ENCODE results near the gene CREBL2.
A peak's percentile ranks its signal among the peaks of the same experiment; 100 is the strongest.
"Not testable (repeated sequence)": the region's sequence is repeated elsewhere in the genome, so short reads cannot be mapped to it uniquely, and the experiment has no call there.

The CREBL2 gene

DNA sequence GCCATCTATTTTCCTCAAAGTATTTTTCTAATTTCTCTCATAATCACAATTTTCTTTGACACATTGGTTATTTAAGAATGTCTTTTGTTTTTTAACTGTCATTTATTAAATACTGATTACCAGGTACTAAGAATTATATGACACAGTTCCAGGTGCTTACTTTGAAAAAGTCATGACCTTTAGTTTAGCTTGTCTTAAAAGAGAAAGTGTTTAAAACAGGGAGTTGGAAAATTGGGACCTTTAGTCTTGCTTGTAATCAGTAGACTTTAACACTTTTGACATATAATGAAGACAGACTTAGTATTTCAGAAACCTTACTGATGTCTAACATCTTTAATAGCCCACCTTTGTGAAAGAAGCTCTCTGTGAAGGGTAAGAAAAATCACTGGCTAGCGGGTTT, 19.2 kb downstream of the CREBL2 start:
- DNase-seq (no peak), ATAC-seq (replicated peaks) (no peak)
- no peaks in the 10 kb centered on the region for H3K9me3 Mint-ChIP-seq
- H3K27me3 Mint-ChIP-seq, result no peaks in the 10 kb centered on the region
- H3K4me3 Mint-ChIP-seq, result no peak overlapping the region
- peaks cover 3 to 4% of the 10 kb centered on the region in 2 donors for H3K36me3 Mint-ChIP-seq
- no peak overlapping the region for H3K27ac Mint-ChIP-seq
- H3K4me1 Mint-ChIP-seq, result peaks cover 15 to 42% of the 10 kb centered on the region in 2 donors

DNA sequence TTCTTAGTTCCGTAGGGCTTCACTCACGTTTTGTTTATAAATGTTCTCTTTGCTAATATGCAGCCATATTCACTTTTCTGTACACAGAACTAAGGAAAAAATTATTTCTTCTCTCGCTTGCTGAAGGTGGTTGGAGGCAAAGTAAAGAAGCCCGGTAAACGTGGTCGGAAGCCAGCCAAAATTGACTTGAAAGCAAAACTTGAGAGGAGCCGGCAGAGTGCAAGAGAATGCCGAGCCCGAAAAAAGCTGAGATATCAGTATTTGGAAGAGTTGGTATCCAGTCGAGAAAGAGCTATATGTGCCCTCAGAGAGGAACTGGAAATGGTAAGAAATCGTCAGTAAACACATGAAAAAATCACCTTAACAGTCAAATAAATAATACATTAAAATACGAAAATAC, 24.0 kb downstream of the CREBL2 start:
- H3K4me3 Mint-ChIP-seq, result no peak overlapping the region
- DNase-seq (no peak), ATAC-seq (replicated peaks) (no peak)
- peaks cover 22 to 36% of the 10 kb centered on the region in 2 donors for H3K36me3 Mint-ChIP-seq
- H3K27me3 Mint-ChIP-seq, result no peaks in the 10 kb centered on the region
- peaks cover 12 to 22% of the 10 kb centered on the region in 2 donors for H3K4me1 Mint-ChIP-seq
- no peak overlapping the region for H3K27ac Mint-ChIP-seq
- peaks cover 5 to 6% of the 10 kb centered on the region in 2 donors for H3K9me3 Mint-ChIP-seq

DNA sequence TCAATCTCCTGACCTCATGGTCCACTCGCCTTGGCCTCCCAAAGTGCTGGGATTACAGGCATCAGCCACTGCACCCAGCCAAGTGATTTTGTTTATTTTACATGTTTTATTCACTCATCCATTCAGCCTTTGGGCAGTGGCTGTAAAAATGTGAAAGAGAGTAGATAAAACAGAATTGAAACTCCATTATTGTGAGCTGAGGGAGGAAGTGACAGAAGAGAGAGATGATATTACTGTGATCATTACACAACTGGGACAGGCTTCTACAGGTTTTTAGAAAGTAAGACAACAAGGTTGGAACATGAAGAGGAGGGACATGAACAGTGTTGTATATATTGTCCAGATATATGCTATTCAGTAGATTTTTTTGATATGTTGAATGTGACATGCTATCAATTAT, 25.0 kb downstream of the CREBL2 start:
- H3K4me3 Mint-ChIP-seq, result no peak overlapping the region
- ATAC-seq (replicated peaks) (peak; percentile 95 to 98), DNase-seq (no peak)
- peaks cover 5 to 6% of the 10 kb centered on the region in 2 donors for H3K9me3 Mint-ChIP-seq
- H3K36me3 Mint-ChIP-seq, result peaks cover 24 to 39% of the 10 kb centered on the region in 2 donors
- peak overlapping the region; percentile 3 for H3K27ac Mint-ChIP-seq
- no peaks in the 10 kb centered on the region for H3K27me3 Mint-ChIP-seq
- H3K4me1 Mint-ChIP-seq, result peaks cover 5 to 14% of the 10 kb centered on the region in 2 donors

DNA sequence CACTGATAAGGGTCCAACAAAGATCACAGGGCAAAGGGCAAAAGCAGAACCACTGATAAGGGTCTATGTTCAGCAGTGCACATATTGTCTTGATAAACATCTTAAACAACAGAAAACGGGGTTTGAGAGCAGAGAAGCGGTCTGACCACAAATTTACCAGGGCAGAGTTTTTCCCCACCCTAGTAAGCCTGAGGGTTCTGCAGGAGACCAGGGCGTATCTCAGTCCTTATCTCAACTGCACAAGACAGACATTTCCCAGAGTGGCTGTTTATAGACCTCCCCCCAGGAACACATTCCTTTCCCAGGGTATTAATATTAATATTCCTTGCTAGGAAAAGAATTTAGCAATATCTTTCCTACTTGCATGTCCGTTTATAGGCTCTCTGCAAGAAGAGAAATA, 28.3 kb downstream of the CREBL2 start:
- not testable (repeated sequence) for H3K4me3 Mint-ChIP-seq; H3K27me3 Mint-ChIP-seq; H3K27ac Mint-ChIP-seq; H3K4me1 Mint-ChIP-seq; DNase-seq; ATAC-seq (replicated peaks); H3K9me3 Mint-ChIP-seq
- H3K36me3 Mint-ChIP-seq, result peaks cover 33 to 45% of the 10 kb centered on the region in 2 donors

DNA sequence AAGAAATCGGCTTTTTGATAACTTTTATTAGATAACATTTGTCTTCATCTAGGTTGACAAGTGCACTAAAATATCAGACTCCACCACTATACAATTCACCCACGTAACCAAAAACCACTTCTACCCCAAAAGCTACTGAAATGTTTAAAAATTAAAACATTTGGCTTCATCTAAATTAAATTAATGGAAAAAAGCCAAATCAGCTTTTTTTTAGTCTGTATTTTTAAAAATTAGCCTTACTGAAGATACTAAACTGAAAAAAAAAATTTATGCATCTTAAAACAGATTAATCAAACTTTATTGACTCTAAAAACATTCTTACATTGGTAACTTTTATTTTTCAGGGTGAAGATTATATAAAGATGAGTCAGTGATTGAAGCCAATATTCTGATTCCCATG, 30.0 kb downstream of the CREBL2 start:
- ATAC-seq (replicated peaks) (no peak), DNase-seq (no peak)
- Mint-ChIP-seq H3K4me3 (no peak overlapping the region), H3K27ac (no peak overlapping the region), H3K36me3 (peaks cover 32 to 44% of the 10 kb centered on the region in 2 donors), H3K27me3 (no peaks in the 10 kb centered on the region), H3K9me3 (peaks cover 5 to 6% of the 10 kb centered on the region in 2 donors), H3K4me1 (peaks cover 12 to 18% of the 10 kb centered on the region in 2 donors)

GRCh38 chr12:12642916-12643315, 31.2 kb downstream of the CREBL2 start:
- DNase-seq (no peak), ATAC-seq (replicated peaks) (no peak)
- Mint-ChIP-seq H3K27me3 (no peaks in the 10 kb centered on the region), H3K36me3 (peaks cover 36 to 46% of the 10 kb centered on the region in 2 donors), H3K27ac (no peak overlapping the region), H3K4me3 (no peak overlapping the region), H3K4me1 (peaks cover 12 to 18% of the 10 kb centered on the region in 2 donors), H3K9me3 (peaks cover 14 to 15% of the 10 kb centered on the region in 2 donors)

DNA sequence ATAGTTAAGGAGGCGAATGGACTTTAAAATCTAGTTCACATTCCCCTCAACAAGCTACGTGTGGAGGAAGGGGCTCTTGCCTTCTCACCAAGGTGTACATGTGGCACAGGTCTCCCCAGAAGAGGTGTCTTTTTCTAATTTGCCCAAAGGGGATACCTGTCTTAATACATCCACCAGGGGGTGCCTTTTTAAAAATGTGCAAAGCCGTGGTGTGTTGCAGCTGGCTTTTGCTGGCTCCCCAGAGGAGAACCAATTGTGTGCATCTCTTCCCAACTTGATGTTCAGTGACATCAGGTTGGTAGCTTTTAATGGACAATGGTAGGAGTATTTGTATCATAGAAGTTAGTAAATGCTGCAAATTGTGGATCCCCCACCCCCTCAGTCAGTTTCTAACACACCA, 33.8 kb downstream of the CREBL2 start:
- DNase-seq, result peak; percentile 17
- H3K36me3 Mint-ChIP-seq, result peaks cover 28 to 43% of the 10 kb centered on the region in 2 donors

GRCh38 chr12:12645968-12646367, 34.3 kb downstream of the CREBL2 start:
- not testable (repeated sequence) for DNase-seq

More for the DNA sequence above, 33.8 kb downstream of the CREBL2 start:
- Mint-ChIP-seq H3K27me3 (no peaks in the 10 kb centered on the region), H3K4me3 (peak overlapping the region in 1 of 2 donors; percentile 32), H3K9me3 (peaks cover 22 to 26% of the 10 kb centered on the region in 2 donors), H3K27ac (peak overlapping the region; percentile 20), H3K4me1 (peaks cover 12 to 18% of the 10 kb centered on the region in 2 donors)
- peak; percentile 77 to 84 for ATAC-seq (replicated peaks)

GRCh38 chr12:12646483-12647072, 34.9 kb downstream of the CREBL2 start:
- H3K4me3 Mint-ChIP-seq, result no peak overlapping the region
- no peak for DNase-seq

More at GRCh38 chr12:12645968-12646367, 34.3 kb downstream of the CREBL2 start:
- H3K36me3 Mint-ChIP-seq, result peaks cover 25 to 38% of the 10 kb centered on the region in 2 donors
- ATAC-seq (replicated peaks), result peak; percentile 94 to 97
- H3K27ac Mint-ChIP-seq, result peak overlapping the region; percentile 62
- H3K27me3 Mint-ChIP-seq, result not testable (repeated sequence)
- peak overlapping the region; percentile 16 to 32 for H3K4me3 Mint-ChIP-seq
- H3K4me1 Mint-ChIP-seq, result peaks cover 12 to 18% of the 10 kb centered on the region in 2 donors
- peaks cover 24 to 26% of the 10 kb centered on the region in 2 donors for H3K9me3 Mint-ChIP-seq

DNA sequence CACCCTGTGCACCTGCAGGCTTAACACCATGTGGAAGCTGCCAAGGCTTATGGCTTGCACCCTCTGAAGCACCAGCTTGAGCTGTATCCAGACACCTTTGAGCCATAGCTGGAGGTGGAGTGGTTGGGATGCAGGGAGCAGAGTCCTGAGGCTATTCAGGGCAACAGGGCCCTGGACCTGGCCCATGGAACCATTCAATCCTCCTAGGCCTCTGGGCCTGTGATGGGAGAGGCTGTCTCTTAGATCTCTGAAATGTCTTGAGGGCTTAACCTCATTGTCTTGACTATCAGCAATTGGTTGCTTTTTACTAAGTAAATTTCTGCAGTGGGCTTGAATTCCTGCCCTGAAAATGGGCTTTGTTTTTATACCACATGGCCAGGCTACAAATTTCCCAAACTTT, 36.6 kb downstream of the CREBL2 start:
- Mint-ChIP-seq H3K4me1 (peaks cover 12 to 18% of the 10 kb centered on the region in 2 donors), H3K36me3 (peaks cover 20 to 33% of the 10 kb centered on the region in 2 donors), H3K9me3 (peaks cover 24 to 26% of the 10 kb centered on the region in 2 donors), H3K4me3 (no peak overlapping the region), H3K27ac (peak overlapping the region; percentile 25), H3K27me3 (no peaks in the 10 kb centered on the region)
- ATAC-seq (replicated peaks) (no peak), DNase-seq (no peak)

More at GRCh38 chr12:12646483-12647072, 34.9 kb downstream of the CREBL2 start:
- peaks cover 12 to 18% of the 10 kb centered on the region in 2 donors for H3K4me1 Mint-ChIP-seq
- H3K36me3 Mint-ChIP-seq, result peaks cover 25 to 38% of the 10 kb centered on the region in 2 donors
- no peak overlapping the region for H3K27ac Mint-ChIP-seq
- peaks cover 24 to 26% of the 10 kb centered on the region in 2 donors for H3K9me3 Mint-ChIP-seq
- H3K27me3 Mint-ChIP-seq, result no peaks in the 10 kb centered on the region
- no peak for ATAC-seq (replicated peaks)

DNA sequence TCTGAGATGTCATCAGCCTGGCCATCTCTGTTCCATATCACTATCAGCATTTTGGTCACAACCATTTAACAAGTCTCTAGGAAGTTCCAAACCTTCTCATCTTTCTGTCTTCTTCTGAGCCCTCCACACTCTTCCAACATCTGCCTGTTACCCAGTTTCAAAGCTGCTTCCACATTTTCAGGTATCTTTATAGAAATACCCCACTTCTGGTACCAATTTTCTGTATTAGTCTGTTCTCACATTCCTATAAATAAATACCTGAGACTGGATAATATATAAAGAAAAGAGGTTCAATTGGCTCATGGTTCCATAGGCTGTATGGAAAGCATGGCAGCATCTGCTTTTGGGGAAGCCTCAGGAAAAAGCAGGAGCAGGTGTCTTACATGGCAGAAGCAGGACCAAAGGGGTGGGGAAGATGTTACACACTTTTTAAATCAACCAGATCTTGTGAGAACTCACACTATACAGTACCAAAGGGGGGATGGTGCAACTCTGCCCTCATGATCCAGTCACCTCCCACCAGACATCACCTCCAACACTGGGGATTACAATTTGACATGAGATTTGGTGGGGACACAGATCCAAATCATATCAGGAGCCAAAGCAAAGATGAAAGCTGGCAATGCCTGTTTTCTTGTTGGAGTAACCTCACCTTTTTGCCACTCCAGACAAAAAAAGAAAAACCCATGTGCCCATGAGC, 37.4 kb downstream of the CREBL2 start:
- ATAC-seq (replicated peaks) (no peak), DNase-seq (no peak)
- H3K9me3 Mint-ChIP-seq, result peaks cover 24 to 26% of the 10 kb centered on the region in 2 donors
- peaks cover 18 to 32% of the 10 kb centered on the region in 2 donors for H3K36me3 Mint-ChIP-seq
- H3K4me1 Mint-ChIP-seq, result peaks cover 12 to 18% of the 10 kb centered on the region in 2 donors
- no peaks in the 10 kb centered on the region for H3K27me3 Mint-ChIP-seq
- peak overlapping the region; percentile 9 for H3K27ac Mint-ChIP-seq
- H3K4me3 Mint-ChIP-seq, result no peak overlapping the region

DNA sequence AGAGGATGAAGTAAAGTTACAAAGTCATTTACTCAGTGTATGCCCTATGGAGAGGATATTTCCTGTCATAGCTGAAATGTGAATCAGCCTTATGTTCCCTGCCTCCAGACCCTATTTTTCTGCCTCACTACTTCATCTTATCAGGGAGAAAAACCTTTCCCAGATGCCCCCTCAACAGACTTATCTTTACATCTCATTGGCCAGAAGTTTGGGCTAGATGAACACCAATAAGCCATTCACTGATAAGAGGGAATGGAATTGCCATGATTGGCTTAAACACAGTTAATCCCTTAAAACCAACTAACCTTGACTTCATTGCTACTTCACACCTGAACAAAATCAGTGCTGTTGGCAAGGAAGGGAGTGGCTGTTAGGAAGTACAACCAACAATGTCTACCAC, 40.1 kb downstream of the CREBL2 start:
- peaks cover 23 to 26% of the 10 kb centered on the region in 2 donors for H3K9me3 Mint-ChIP-seq
- H3K4me1 Mint-ChIP-seq, result peaks cover 4 to 11% of the 10 kb centered on the region in 2 donors
- H3K36me3 Mint-ChIP-seq, result peaks cover 15 to 25% of the 10 kb centered on the region in 2 donors
- no peaks in the 10 kb centered on the region for H3K27me3 Mint-ChIP-seq
- no peak overlapping the region for H3K27ac Mint-ChIP-seq
- no peak overlapping the region for H3K4me3 Mint-ChIP-seq
- ATAC-seq (replicated peaks), result no peak
- no peak for DNase-seq

GRCh38 chr12:12652704-12653103, 41.0 kb downstream of the CREBL2 start:
- Mint-ChIP-seq H3K36me3 (peaks cover 7 to 17% of the 10 kb centered on the region in 2 donors), H3K9me3 (peaks cover 17 to 19% of the 10 kb centered on the region in 2 donors)
- H3K4me1 Mint-ChIP-seq; H3K27ac Mint-ChIP-seq; ATAC-seq (replicated peaks); H3K4me3 Mint-ChIP-seq; DNase-seq; H3K27me3 Mint-ChIP-seq: not testable (repeated sequence)

GRCh38 chr12:12653922-12654321, 42.2 kb downstream of the CREBL2 start:
- no peak for DNase-seq
- Mint-ChIP-seq H3K4me3 (no peak overlapping the region), H3K36me3 (peaks cover 3 to 6% of the 10 kb centered on the region in 2 donors), H3K9me3 (peaks cover 8 to 9% of the 10 kb centered on the region in 2 donors), H3K27me3 (no peaks in the 10 kb centered on the region), H3K4me1 (peaks cover 3 to 9% of the 10 kb centered on the region in 2 donors), H3K27ac (no peak overlapping the region)
- ATAC-seq (replicated peaks), result no peak

Measured in stimulated activated naive B cell treated with anti-CD40 and anti-IgM and Interleukin-4, amounts not matched to agents 10 μg/mL and 1 μg/mL and 100 μg/mL, for 72 hours (primary cell).